ENCODE results near the gene CRAT.

DNA sequence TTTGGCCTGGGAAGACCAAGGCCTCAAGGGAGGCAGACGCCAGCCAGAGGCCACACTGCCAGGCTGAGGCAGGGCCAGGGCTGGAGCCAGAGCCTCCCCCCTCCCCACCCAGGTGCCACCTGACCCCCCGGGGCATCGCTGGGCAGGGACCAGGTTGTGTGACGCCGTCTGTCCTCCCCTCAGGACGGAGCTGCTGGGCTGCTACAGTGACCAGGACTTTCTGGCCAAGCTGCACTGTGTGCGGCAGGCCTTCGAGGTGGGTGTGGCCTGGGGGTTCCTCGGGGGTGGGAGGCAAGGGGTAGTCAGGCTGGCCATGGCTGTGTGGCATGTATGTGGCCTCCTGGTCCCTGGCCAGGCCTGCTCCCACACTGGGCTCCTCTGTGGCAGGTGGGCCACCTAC lies 47.5 kb downstream of the CRAT start:
- TF ChIP-seq RFX5 (IDR thresholded peaks at IDR 0.05; ENCODE audit: low read depth, low read length) (no peak), POLR2A (IDR thresholded peaks at IDR 0.05; ENCODE audit: low read depth, low read length) (no peak), FOS (IDR thresholded peaks at IDR 0.05; ENCODE audit: low read depth, low read length) (no peak), MXI1 (IDR thresholded peaks at IDR 0.05; ENCODE audit: borderline replicate concordance, low read depth, low read length) (no peak), MAFK (IDR thresholded peaks at IDR 0.05; ENCODE audit: low read depth, low read length) (no peak), RCOR1 (IDR thresholded peaks at IDR 0.05; ENCODE audit: insufficient replicate concordance, low read length) (no peak), USF2 (IDR thresholded peaks at IDR 0.05; ENCODE audit: low read depth, low read length) (no peak), RAD21 (IDR thresholded peaks at IDR 0.05; ENCODE audit: low read length) (no peak), SMC3 (IDR thresholded peaks at IDR 0.05; ENCODE audit: low read depth, low read length) (no peak), CEBPB (IDR thresholded peaks at IDR 0.05; ENCODE audit: low read depth, low read length) (no peak), CHD1 (IDR thresholded peaks at IDR 0.05; ENCODE audit: low read depth, low read length) (no peak), NFE2L2 (IDR thresholded peaks at IDR 0.05; ENCODE audit: low read depth, low read length) (no peak)
- TF ChIP-seq, protein P1, sequence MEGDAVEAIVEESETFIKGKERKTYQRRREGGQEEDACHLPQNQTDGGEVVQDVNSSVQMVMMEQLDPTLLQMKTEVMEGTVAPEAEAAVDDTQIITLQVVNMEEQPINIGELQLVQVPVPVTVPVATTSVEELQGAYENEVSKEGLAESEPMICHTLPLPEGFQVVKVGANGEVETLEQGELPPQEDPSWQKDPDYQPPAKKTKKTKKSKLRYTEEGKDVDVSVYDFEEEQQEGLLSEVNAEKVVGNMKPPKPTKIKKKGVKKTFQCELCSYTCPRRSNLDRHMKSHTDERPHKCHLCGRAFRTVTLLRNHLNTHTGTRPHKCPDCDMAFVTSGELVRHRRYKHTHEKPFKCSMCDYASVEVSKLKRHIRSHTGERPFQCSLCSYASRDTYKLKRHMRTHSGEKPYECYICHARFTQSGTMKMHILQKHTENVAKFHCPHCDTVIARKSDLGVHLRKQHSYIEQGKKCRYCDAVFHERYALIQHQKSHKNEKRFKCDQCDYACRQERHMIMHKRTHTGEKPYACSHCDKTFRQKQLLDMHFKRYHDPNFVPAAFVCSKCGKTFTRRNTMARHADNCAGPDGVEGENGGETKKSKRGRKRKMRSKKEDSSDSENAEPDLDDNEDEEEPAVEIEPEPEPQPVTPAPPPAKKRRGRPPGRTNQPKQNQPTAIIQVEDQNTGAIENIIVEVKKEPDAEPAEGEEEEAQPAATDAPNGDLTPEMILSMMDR (conservative IDR thresholded peaks at IDR 0.05; ENCODE audit: low read depth, low read length) = no peak
- TF ChIP-seq, protein P2, sequence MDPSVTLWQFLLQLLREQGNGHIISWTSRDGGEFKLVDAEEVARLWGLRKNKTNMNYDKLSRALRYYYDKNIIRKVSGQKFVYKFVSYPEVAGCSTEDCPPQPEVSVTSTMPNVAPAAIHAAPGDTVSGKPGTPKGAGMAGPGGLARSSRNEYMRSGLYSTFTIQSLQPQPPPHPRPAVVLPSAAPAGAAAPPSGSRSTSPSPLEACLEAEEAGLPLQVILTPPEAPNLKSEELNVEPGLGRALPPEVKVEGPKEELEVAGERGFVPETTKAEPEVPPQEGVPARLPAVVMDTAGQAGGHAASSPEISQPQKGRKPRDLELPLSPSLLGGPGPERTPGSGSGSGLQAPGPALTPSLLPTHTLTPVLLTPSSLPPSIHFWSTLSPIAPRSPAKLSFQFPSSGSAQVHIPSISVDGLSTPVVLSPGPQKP (IDR thresholded peaks at IDR 0.05; ENCODE audit: borderline replicate concordance, low read depth, low read length) = no peak

Data from IMR-90 (cell line).